HG02642 (cell line): ENCODE measurements around the gene COL18A1.
"Not testable (repeated sequence)": the region's sequence is repeated elsewhere in the genome, so short reads cannot be mapped to it uniquely, and the experiment has no call there.

Experiments
- ATAC-seq: cut with Tn5 transposase; IDR thresholded peaks from one replicate; pipeline ENCODE4 v1.9.1; 2021; ENCODE audit warnings: mild to moderate bottlenecking; ENCODE audit not compliant: unreplicated experiment, poor library complexity

Gene COL18A1

GRCh38 chr21:45404730-45405270 lies at the start of gene COL18A1:
Gene COL18A1 (plus strand): TSS chr21:45405165. CDS start chr21:45405231, 66 bp downstream.
- ATAC-seq: no peak

- no peak for ATAC-seq
These were observed 49.4 kb upstream of the COL18A1 start for GRCh38 chr21:45355573-45355972.

- ATAC-seq: no peak
These were observed 48.7 kb upstream of the COL18A1 start for GRCh38 chr21:45356251-45356650.

GRCh38 chr21:45356653-45357435 lies 48.1 kb upstream of the COL18A1 start:
- no peak for ATAC-seq

- ATAC-seq: no peak
These were observed 47.3 kb upstream of the COL18A1 start for GRCh38 chr21:45357436-45358260.

- ATAC-seq: no peak
These were observed 46.7 kb upstream of the COL18A1 start for GRCh38 chr21:45358261-45358670.

GRCh38 chr21:45358711-45359310 lies 46.2 kb upstream of the COL18A1 start:
- no peak for ATAC-seq

GRCh38 chr21:45359451-45360217 lies 45.3 kb upstream of the COL18A1 start:
- no peak for ATAC-seq

GRCh38 chr21:45361033-45361997 lies 43.6 kb upstream of the COL18A1 start:
- no peak for ATAC-seq

- ATAC-seq: no peak
These were observed 42.8 kb upstream of the COL18A1 start for GRCh38 chr21:45362077-45362747.

GRCh38 chr21:45362748-45363145 lies 42.2 kb upstream of the COL18A1 start:
- no peak for ATAC-seq

- not testable (repeated sequence) for ATAC-seq
These were observed 41.7 kb upstream of the COL18A1 start for GRCh38 chr21:45363272-45363671.

- ATAC-seq: no peak
These were observed 41.0 kb upstream of the COL18A1 start for GRCh38 chr21:45363921-45364467.

GRCh38 chr21:45364468-45365185 lies 40.3 kb upstream of the COL18A1 start:
- ATAC-seq: no peak

GRCh38 chr21:45365186-45365607 lies 39.8 kb upstream of the COL18A1 start:
- no peak for ATAC-seq

GRCh38 chr21:45365608-45366241 lies 39.2 kb upstream of the COL18A1 start:
- no peak for ATAC-seq

- no peak for ATAC-seq
These were observed 38.5 kb upstream of the COL18A1 start for GRCh38 chr21:45366476-45366875.
